SK-N-SH (cell line): ENCODE measurements around the gene BPIFB3. TPM values are rescaled to one million over a fixed set of nuclear protein-coding genes. Genes with fewer than 3 reads are reported as not detected.

Source experiments
- CTCF ChIA-PET: fragments of 300-600, 350-600 bp; formaldehyde crosslinking; extraction: SDS; loops from one replicate; lab custom pipeline; 2021; lab: Yijun Ruan, JAX
- POLR2A ChIA-PET: fragments of 350-600 bp; sonication (Branson Sonifier 250); formaldehyde crosslinking; extraction: SDS; loops from one replicate; lab custom pipeline; 2020; ENCODE audit warnings: antibody characterized with exemption, inconsistent platforms; lab: Yijun Ruan, JAX
- DNase-seq: peaks from one replicate; pipeline ENCODE4 v3.0.0; 2012
- H2AFZ ChIP-seq: fragments of 200-600 bp; sonication (generic); 2 replicates; pipeline ENCODE4 v1.8.1; 2016; ENCODE audit warnings: antibody characterized with exemption, mild to moderate bottlenecking, low read depth
- H3F3A ChIP-seq: fragments of 200-600 bp; sonication (generic); replicated peaks from 2 replicates; pipeline ENCODE3; 2016; ENCODE audit warnings: antibody characterized with exemption, mild to moderate bottlenecking; ENCODE audit not compliant: insufficient read depth
- H3K27ac ChIP-seq, 2 experiments: fragments of 200-500 bp in 1 of 2; fragments of 200-600 bp in 1 of 2; sonication (Bioruptor generic) in 1 of 2; sonication (generic), shearing (Covaris generic) in 1 of 2; 2 replicates each; pipeline versions ENCODE4 v1.5.1 to v1.6.1; 2014 to 2016; ENCODE audit warnings: low read depth in 2 of 2, inconsistent platforms in 1 of 2, low read length in 1 of 2, mild to moderate bottlenecking in 1 of 2, mixed read lengths in 1 of 2
- H3K27me3 ChIP-seq: fragments of 200-600 bp; sonication (generic), shearing (Covaris generic); 2 replicates; pipeline ENCODE4 v1.6.1; 2016; ENCODE audit warnings: mixed run types; ENCODE audit not compliant: insufficient read depth
- H3K36me3 ChIP-seq, 2 experiments: fragments of 200-500 bp in 1 of 2; fragments of 200-600 bp in 1 of 2; sonication (Bioruptor generic) in 1 of 2; sonication (generic) in 1 of 2; replicated peaks in 1 of 2; 2 replicates each; pipeline versions ENCODE3 to v1.5.1; 2014 to 2016; ENCODE audit warnings: low read length in 1 of 2, mild to moderate bottlenecking in 1 of 2; ENCODE audit not compliant: insufficient read depth in 2 of 2, control insufficient read depth in 1 of 2
- H3K4me1 ChIP-seq, 2 experiments: fragments of 200-500 bp in 1 of 2; fragments of 200-600 bp in 1 of 2; sonication (Bioruptor generic) in 1 of 2; sonication (generic), shearing (Covaris generic) in 1 of 2; 2 replicates each; pipeline versions ENCODE4 v1.5.1 to v1.6.1; 2014 to 2016; ENCODE audit warnings: low read depth in 1 of 2, low read length in 1 of 2, mixed run types in 1 of 2; ENCODE audit not compliant: insufficient read depth in 2 of 2, control insufficient read depth in 1 of 2
- H3K4me2 ChIP-seq: fragments of 200-600 bp; sonication (generic), shearing (Covaris generic); 2 replicates; pipeline ENCODE4 v1.6.1; 2017; ENCODE audit warnings: mixed run types
- H3K4me3 ChIP-seq, 2 experiments: fragments of 200-500 bp in 1 of 2; fragments of 200-600 bp in 1 of 2; sonication (Bioruptor generic) in 1 of 2; sonication (generic), shearing (Covaris generic) in 1 of 2; 2 replicates each; pipeline versions ENCODE4 v1.5.1 to v1.8.1; 2014 to 2016; ENCODE audit warnings: low read depth in 2 of 2, inconsistent platforms in 1 of 2, low read length in 1 of 2, mild to moderate bottlenecking in 1 of 2, mixed read lengths in 1 of 2, moderate library complexity in 1 of 2
- H3K79me2 ChIP-seq: fragments of 200-600 bp; sonication (generic); 2 replicates; pipeline ENCODE4 v1.8.1; 2017; ENCODE audit warnings: mild to moderate bottlenecking; ENCODE audit not compliant: insufficient read depth
- H3K9ac ChIP-seq: fragments of 200-600 bp; sonication (generic); 2 replicates; pipeline ENCODE4 v1.6.1; 2017; ENCODE audit warnings: mixed run types
- H3K9me2 ChIP-seq: fragments of 200-600 bp; sonication (generic); 2 replicates; pipeline ENCODE4 v1.6.1; 2017; ENCODE audit warnings: mixed run types
- H3K9me3 ChIP-seq: fragments of 200-600 bp; sonication (generic); 2 replicates; pipeline ENCODE4 v1.6.1; 2017; ENCODE audit warnings: mixed run types, mild to moderate bottlenecking, moderate library complexity
- H4K20me1 ChIP-seq: fragments of 200-600 bp; sonication (generic); 2 replicates; pipeline ENCODE4 v1.6.1; 2017; ENCODE audit warnings: mild to moderate bottlenecking, mixed run types; ENCODE audit not compliant: insufficient read depth
- CHD2 ChIP-seq: fragments of 150-350 bp; IDR thresholded peaks from 2 replicates; pipeline ENCODE4 v1.6.1; 2018; ENCODE audit warnings: low read length; ENCODE audit not compliant: partially characterized antibody
- EZH2phosphoT487 ChIP-seq: fragments of 200-600 bp; sonication (generic); IDR thresholded peaks from 2 replicates; pipeline ENCODE4 v1.6.1; 2017; ENCODE audit warnings: low read depth, mixed run types, mild to moderate bottlenecking, antibody characterized with exemption, moderate library complexity, borderline replicate concordance
- FOXM1 ChIP-seq: IDR thresholded peaks from 2 replicates; pipeline ENCODE4 v1.4.0; 2012; ENCODE audit warnings: low read depth, mild to moderate bottlenecking
- JUND ChIP-seq: IDR thresholded peaks from 2 replicates; pipeline ENCODE4 v1.4.0; 2012
- MAX ChIP-seq: IDR thresholded peaks from 2 replicates; pipeline ENCODE4 v1.4.0; 2012; ENCODE audit warnings: low read depth
- MXI1 ChIP-seq: IDR thresholded peaks from 2 replicates; pipeline ENCODE4 v1.6.1; 2012; ENCODE audit warnings: mild to moderate bottlenecking, low read depth, low read length, improper control_type of control experiment
- NFIC ChIP-seq: IDR thresholded peaks from 2 replicates; pipeline ENCODE4 v1.4.0; 2012; ENCODE audit warnings: borderline replicate concordance
- RAD21 ChIP-seq: IDR thresholded peaks from 2 replicates; pipeline ENCODE4 v1.6.1; 2012; ENCODE audit warnings: mild to moderate bottlenecking, low read length
- RCOR1 ChIP-seq: fragments of 150-350 bp; IDR thresholded peaks from 2 replicates; pipeline ENCODE4 v1.6.1; 2017; ENCODE audit warnings: antibody characterized with exemption, low read length
- SIN3A ChIP-seq: IDR thresholded peaks from 2 replicates; pipeline ENCODE4 v1.6.1; 2012; ENCODE audit warnings: low read depth, mild to moderate bottlenecking, low read length, moderate library complexity, borderline replicate concordance
- TAF1 ChIP-seq: IDR thresholded peaks from 2 replicates; pipeline ENCODE4 v1.6.1; 2012; ENCODE audit warnings: low read depth, mild to moderate bottlenecking, low read length, moderate library complexity, borderline replicate concordance
- WGBS: methylation state at CpG from one replicate; pipeline ENCODE4 v1.1.6; 2017; ENCODE audit warnings: low lambda C conversion rate; 5-methylcytosine and 5-hydroxymethylcytosine counted together
- polyA plus RNA-seq, 3 experiments: library from polyadenylated mRNA; depleted of rRNA; stranded (reverse); fragments of >200 nt; gene quantifications; 2 replicates each; pipeline ENCODE4 v1.2.3, GENCODE V29; 2012
- TF ChIP-seq, protein P1 (sequence below): IDR thresholded peaks from 2 replicates; pipeline ENCODE4 v1.4.0; 2012; ENCODE audit warnings: low read depth, borderline replicate concordance
- TF ChIP-seq, protein P2 (sequence below): IDR thresholded peaks from 2 replicates; pipeline ENCODE4 v1.6.1; 2012; ENCODE audit warnings: mild to moderate bottlenecking, low read depth, low read length, moderate library complexity

BPIFB3 gene
- polyA plus RNA-seq, 1 of the 3 experiments (the other 2 are of a cell fraction), result not detected

DNA sequence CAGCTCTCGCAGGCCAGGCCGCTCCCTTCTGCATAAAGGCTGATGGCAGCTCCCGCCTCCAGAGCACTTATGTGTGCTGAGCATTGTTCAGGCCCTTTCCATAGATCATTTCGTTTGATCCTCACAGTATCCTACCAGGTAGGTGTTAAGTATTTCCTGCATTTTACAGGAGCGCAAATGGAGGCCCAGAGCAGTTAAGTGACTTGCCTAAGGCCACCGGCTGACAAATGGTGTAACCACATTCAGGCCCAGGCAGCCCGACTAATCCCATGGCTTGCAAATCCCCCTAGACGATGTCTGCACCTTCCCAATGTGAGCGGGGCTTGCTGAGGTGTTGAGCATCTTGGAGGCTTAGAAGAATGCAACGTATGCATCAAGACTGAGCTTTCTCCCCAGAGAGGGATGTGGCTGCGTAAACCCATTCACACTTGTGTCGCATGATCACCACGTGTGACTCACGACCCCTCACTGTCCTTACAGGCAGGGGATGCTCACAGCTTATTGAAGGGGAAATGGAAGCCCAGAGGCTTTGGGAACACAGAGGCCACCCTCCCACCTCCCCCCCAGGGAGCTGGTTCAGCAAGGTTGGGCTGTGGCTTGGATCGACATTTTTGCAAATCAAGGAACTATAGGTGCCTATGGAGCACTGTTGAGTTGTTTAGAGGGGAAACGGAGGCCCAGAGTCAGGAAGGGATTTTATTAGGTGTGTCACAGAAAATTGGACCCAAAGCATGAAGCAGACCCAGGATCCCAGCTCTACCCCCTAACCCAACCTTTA lies 39.2 kb upstream of the BPIFB3 start:
- Histone ChIP-seq H3K36me3 (no peaks in the 10 kb centered on the region), H3K9me2 (no peaks in the 10 kb centered on the region), H3F3A (no peaks in the 10 kb centered on the region), H2AFZ (no peak overlapping the region), H3K79me2 (no peaks in the 10 kb centered on the region), H3K4me1 (no peaks in the 10 kb centered on the region), H3K4me3 (no peak overlapping the region), H3K27me3 (peaks cover 63% of the 10 kb centered on the region), H3K27ac (no peak overlapping the region), H3K9ac (no peak overlapping the region), H4K20me1 (no peaks in the 10 kb centered on the region), H3K9me3 (no peaks in the 10 kb centered on the region), H3K4me2 (no peak overlapping the region)
- TF ChIP-seq MXI1 (no peak), TAF1 (no peak), CHD2 (no peak), JUND (no peak), MAX (no peak), RCOR1 (no peak), FOXM1 (no peak), SIN3A (no peak), RAD21 (no peak), NFIC (no peak), EZH2phosphoT487 (no peak)
- TF ChIP-seq, protein P1, sequence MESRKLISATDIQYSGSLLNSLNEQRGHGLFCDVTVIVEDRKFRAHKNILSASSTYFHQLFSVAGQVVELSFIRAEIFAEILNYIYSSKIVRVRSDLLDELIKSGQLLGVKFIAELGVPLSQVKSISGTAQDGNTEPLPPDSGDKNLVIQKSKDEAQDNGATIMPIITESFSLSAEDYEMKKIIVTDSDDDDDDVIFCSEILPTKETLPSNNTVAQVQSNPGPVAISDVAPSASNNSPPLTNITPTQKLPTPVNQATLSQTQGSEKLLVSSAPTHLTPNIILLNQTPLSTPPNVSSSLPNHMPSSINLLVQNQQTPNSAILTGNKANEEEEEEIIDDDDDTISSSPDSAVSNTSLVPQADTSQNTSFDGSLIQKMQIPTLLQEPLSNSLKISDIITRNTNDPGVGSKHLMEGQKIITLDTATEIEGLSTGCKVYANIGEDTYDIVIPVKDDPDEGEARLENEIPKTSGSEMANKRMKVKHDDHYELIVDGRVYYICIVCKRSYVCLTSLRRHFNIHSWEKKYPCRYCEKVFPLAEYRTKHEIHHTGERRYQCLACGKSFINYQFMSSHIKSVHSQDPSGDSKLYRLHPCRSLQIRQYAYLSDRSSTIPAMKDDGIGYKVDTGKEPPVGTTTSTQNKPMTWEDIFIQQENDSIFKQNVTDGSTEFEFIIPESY, result no peak
- TF ChIP-seq, protein P2, sequence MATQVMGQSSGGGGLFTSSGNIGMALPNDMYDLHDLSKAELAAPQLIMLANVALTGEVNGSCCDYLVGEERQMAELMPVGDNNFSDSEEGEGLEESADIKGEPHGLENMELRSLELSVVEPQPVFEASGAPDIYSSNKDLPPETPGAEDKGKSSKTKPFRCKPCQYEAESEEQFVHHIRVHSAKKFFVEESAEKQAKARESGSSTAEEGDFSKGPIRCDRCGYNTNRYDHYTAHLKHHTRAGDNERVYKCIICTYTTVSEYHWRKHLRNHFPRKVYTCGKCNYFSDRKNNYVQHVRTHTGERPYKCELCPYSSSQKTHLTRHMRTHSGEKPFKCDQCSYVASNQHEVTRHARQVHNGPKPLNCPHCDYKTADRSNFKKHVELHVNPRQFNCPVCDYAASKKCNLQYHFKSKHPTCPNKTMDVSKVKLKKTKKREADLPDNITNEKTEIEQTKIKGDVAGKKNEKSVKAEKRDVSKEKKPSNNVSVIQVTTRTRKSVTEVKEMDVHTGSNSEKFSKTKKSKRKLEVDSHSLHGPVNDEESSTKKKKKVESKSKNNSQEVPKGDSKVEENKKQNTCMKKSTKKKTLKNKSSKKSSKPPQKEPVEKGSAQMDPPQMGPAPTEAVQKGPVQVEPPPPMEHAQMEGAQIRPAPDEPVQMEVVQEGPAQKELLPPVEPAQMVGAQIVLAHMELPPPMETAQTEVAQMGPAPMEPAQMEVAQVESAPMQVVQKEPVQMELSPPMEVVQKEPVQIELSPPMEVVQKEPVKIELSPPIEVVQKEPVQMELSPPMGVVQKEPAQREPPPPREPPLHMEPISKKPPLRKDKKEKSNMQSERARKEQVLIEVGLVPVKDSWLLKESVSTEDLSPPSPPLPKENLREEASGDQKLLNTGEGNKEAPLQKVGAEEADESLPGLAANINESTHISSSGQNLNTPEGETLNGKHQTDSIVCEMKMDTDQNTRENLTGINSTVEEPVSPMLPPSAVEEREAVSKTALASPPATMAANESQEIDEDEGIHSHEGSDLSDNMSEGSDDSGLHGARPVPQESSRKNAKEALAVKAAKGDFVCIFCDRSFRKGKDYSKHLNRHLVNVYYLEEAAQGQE, result no peak
- DNase-seq, result no peak
- WGBS, result 27% methylated on average over 10 of the region's 16 CpGs
- CTCF ChIA-PET, result interaction anchor here (0.9 to 1.5 kb wide), 4 partner anchors 9 to 19 kb away, joined by 3 read pairs; partner anchors contain the start of gene SUN5
- POLR2A ChIA-PET, result no interaction called here
